Thoracic aorta (tissue), 2 donors: ENCODE data around the gene AMBP. TPM values are rescaled to one million over a fixed set of nuclear protein-coding genes. Genes with fewer than 3 reads are reported as not detected.

ENCODE experiments used
- ATAC-seq: fragments of 150-250 bp; one replicate; pipeline ENCODE4 v1.8.0; 2017; ENCODE audit warnings: low read depth; ENCODE audit not compliant: insufficient number of reproducible peaks, low FRiP score
- DNase-seq: peaks from one replicate; pipeline ENCODE4 v3.0.0-alpha.2; 2020; ENCODE audit warnings: low spot score
- H3K27ac ChIP-seq, 2 donors: fragments of 200-600 bp; sonication (generic); 1 replicate in 1 of 2; 2 replicates in 1 of 2; pipeline ENCODE4 v1.5.1; 2016; ENCODE audit warnings: mild to moderate bottlenecking in 2 of 2, moderate library complexity in 2 of 2
- H3K27me3 ChIP-seq: fragments of 200-600 bp; sonication (generic); replicated peaks from 2 replicates; pipeline ENCODE4 v1.6.0; 2016; ENCODE audit warnings: mild to moderate bottlenecking; ENCODE audit not compliant: insufficient read depth
- H3K36me3 ChIP-seq: fragments of 200-600 bp; sonication (generic); one replicate; pipeline ENCODE4 v1.5.1; 2016
- H3K4me1 ChIP-seq, 2 donors: fragments of 200-600 bp; sonication (generic); 1 replicate in 1 of 2; 2 replicates in 1 of 2; pipeline versions ENCODE4 v1.5.1 to v1.6.0; 2016; ENCODE audit warnings: low read depth in 2 of 2, mild to moderate bottlenecking in 1 of 2; ENCODE audit not compliant: control insufficient read depth in 1 of 2
- H3K4me3 ChIP-seq: fragments of 200-600 bp; sonication (generic); 2 replicates; pipeline ENCODE4 v1.5.1; 2016; ENCODE audit warnings: mild to moderate bottlenecking
- H3K9me3 ChIP-seq: fragments of 200-600 bp; sonication (generic); 2 replicates; pipeline ENCODE4 v1.5.1; 2016
- total RNA-seq, 2 donors: library from RNA; depleted of rRNA; stranded (reverse); fragments of >200 nt; gene quantifications; one replicate each; pipeline versions ENCODE4 v1.1.0 to v1.2.3, GENCODE V29; 2016
- TF ChIP-seq, protein P1 (sequence below): fragments of 200-600 bp; sonication (generic); IDR thresholded peaks from one replicate; pipeline ENCODE4 v1.5.1; 2019; ENCODE audit warnings: antibody characterized with exemption

AMBP gene
- total RNA-seq, 2 donors from 2014 or later: not detected

DNA sequence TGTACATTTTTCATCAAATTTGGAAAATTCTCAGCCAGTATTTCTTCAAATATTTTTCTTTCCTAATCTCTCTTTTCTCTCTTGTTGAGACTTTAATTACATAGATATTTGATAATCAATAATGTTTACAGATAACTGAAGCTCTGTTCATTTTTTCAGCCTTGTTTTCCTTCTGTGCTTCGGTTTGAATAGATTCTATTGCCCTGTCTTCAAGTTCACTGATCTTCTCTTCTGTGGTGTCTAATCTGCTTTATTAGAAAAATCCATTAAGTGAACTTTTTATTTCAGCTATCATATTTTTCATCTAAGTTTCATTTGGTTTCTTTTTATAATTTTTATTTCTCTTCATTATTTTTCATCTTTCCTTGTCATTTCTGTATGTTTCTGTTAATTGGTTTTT, 54.1 kb downstream of the AMBP start:
- Histone ChIP-seq H3K4me3 (no peak overlapping the region), H3K9me3 (peaks cover 16% of the 10 kb centered on the region), H3K4me1 (no peaks in the 10 kb centered on the region), H3K27ac (no peak overlapping the region), H3K36me3 (peaks cover 22% of the 10 kb centered on the region), H3K27me3 (no peaks in the 10 kb centered on the region)
- TF ChIP-seq, protein P1, sequence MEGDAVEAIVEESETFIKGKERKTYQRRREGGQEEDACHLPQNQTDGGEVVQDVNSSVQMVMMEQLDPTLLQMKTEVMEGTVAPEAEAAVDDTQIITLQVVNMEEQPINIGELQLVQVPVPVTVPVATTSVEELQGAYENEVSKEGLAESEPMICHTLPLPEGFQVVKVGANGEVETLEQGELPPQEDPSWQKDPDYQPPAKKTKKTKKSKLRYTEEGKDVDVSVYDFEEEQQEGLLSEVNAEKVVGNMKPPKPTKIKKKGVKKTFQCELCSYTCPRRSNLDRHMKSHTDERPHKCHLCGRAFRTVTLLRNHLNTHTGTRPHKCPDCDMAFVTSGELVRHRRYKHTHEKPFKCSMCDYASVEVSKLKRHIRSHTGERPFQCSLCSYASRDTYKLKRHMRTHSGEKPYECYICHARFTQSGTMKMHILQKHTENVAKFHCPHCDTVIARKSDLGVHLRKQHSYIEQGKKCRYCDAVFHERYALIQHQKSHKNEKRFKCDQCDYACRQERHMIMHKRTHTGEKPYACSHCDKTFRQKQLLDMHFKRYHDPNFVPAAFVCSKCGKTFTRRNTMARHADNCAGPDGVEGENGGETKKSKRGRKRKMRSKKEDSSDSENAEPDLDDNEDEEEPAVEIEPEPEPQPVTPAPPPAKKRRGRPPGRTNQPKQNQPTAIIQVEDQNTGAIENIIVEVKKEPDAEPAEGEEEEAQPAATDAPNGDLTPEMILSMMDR: no peak
- DNase-seq (no peak), ATAC-seq (no peak)

DNA sequence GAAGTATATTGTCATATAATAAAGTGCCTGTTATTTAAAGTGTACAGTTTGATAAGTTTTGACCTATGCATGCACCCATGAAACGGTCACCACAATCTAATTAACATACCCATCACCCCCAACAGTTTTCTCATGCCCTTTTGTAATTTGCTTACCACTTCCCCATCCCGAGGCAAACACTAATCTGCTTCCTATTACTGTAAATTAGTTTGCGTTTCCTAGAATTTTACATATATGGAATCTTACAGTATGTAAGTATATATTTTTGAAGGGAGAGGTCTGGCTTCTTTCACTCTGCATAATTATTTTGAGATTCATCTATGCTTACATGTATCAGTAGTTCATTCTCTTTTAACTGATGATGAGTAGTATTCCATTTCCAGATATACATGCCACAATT, 56.5 kb downstream of the AMBP start:
- TF ChIP-seq, protein P1: no peak
- peaks cover 29% of the 10 kb centered on the region for H3K36me3 ChIP-seq
- no peak overlapping the region for H3K27ac ChIP-seq
- no peak for ATAC-seq
- H3K27me3 ChIP-seq: no peaks in the 10 kb centered on the region
- H3K9me3 ChIP-seq: peaks cover 16% of the 10 kb centered on the region
- no peak for DNase-seq
- no peak overlapping the region for H3K4me3 ChIP-seq
- H3K4me1 ChIP-seq: no peaks in the 10 kb centered on the region

DNA sequence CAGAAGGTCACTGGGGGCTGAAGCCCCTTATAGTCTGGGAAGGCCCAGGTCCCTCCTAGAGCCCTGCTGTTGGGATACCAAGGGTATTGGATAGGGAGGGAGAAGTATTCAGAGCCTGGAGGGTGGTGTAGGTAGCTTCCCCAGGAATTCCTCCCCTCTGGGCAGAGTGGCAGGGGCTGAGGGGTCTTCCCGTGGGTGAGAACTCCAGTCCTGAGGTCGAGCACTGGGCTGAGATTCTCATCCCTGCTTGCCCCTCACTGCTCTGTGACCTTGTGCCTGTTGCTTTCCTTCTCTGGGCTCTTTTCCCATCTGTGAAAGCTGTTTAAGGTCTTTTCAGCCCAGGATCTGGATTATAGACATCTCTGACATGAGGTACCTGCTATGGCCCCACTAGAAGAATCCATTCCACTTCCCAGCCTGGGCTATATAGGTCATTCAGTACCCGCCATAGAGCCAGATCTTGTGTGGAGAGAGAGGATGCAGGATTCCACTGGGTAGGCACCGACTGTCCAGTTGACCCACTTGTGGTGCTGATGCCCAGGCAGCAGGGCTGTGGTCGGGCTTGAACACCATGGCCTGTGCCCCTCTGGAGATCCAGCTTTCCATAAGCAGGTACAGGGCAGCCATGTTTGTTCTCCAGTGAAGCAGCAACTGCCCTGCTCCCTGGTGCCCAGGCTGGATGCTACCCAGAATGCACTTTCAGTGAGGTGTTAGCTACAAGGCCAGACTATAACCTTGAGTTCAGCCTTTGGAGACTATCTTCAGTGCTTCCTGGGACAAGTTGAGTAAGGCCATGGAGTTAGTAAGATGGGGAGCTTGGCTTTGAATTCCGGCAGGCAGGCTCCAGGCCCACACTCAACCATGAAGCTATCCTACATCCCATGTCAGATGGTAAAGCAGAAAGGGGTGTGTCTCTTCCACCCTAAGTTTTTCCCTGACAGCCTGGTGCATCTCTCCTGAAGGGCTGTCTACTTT, 60.1 kb downstream of the AMBP start:
- no peak overlapping the region for H3K27ac ChIP-seq
- ATAC-seq: no peak
- no peak for DNase-seq

DNA sequence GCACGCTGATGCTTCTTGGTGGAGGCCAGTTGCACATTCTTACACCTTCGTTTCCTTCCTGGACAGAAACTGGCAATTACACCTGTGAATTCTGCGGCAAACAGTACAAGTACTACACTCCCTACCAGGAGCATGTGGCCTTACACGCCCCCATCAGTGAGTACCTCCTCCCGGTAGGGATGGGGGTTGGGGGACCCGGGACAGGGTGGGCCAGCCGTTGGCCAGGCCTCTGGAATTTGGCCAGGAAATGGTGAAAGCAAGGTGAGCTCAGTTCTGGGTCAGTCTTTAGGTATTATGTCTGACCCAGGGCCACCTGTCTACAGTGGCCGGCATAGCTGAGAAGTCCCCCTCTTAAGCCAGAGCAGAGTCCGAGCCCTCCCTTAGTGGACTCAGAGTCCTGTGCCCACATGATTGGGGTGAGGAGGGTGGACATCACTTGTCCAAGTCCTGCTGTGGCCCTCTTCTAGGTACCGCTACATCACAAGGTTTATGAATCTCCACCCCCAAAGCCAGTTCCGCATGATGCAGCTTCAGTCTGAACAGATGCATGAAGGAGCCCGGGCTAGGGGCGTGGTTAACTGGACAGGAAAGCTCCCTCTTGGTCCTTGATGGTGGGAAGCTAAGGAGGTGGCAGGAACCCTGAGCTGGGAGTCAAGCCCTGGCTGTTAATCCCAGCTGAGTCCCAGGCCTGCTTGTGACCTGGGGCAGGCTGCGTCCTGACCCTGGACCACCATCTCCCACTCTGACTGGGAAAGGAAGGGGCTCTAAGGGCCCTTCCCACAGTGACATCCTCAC, 61.3 kb downstream of the AMBP start:
- Histone ChIP-seq H3K27ac (no peak overlapping the region), H3K4me1 (no peaks in the 10 kb centered on the region), H3K36me3 (peaks cover 25% of the 10 kb centered on the region), H3K9me3 (no peaks in the 10 kb centered on the region), H3K27me3 (no peaks in the 10 kb centered on the region), H3K4me3 (no peak overlapping the region)
- ATAC-seq (no peak), DNase-seq (no peak)
- TF ChIP-seq, protein P1: no peak

More for the DNA sequence above, 60.1 kb downstream of the AMBP start:
- Histone ChIP-seq H3K4me1 (no peaks in the 10 kb centered on the region), H3K27me3 (no peaks in the 10 kb centered on the region), H3K4me3 (no peak overlapping the region), H3K36me3 (peaks cover 25% of the 10 kb centered on the region), H3K9me3 (peaks cover 4% of the 10 kb centered on the region)
- TF ChIP-seq, protein P1: no peak

DNA sequence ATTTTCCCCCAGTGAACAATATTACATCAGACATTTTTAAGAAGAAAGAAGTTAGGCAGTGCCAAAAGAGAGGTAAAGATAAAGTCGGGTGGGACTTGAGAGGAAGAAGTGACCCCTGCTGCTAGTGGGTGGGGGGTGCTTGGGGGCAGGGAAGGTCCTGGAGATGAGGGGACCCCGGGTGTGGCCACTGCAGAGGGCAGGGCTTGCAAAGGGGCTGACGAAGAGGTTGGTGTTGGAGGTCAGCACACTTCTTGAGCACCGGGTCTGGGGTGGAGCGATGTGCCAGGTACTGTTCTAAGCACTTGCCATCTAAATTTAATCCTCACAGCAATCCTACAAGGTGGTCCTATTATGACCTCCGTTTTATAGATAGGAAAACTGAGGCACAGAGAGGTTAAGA, 62.0 kb downstream of the AMBP start:
- Histone ChIP-seq H3K4me1 (no peaks in the 10 kb centered on the region), H3K36me3 (peaks cover 25% of the 10 kb centered on the region), H3K27ac (no peak overlapping the region), H3K27me3 (no peaks in the 10 kb centered on the region), H3K9me3 (no peaks in the 10 kb centered on the region), H3K4me3 (no peak overlapping the region)
- DNase-seq (no peak), ATAC-seq (no peak)
- TF ChIP-seq, protein P1: no peak
